BJ (cell line): ENCODE results near the gene NIPBL. TPM values are rescaled to one million over a fixed set of nuclear protein-coding genes. Genes with fewer than 3 reads are reported as not detected.

Experiments used
- CTCF ChIA-PET: fragments of 350-600 bp; formaldehyde crosslinking; extraction: SDS; loops from one replicate; lab custom pipeline; 2021; ENCODE audit warnings: antibody characterized with exemption, inconsistent platforms; lab: Yijun Ruan, JAX
- POLR2A ChIA-PET: fragments of 300-600 bp; sonication (Branson Sonifier 250); formaldehyde crosslinking; extraction: SDS; loops from one replicate; lab custom pipeline; 2021; ENCODE audit warnings: antibody characterized with exemption; lab: Charles Lee
- DNase-seq: peaks from one replicate; pipeline ENCODE4 v3.0.0-alpha.2; 2011; ENCODE audit warnings: low read depth
- H3K27me3 ChIP-seq: 2 replicates; pipeline ENCODE4 v1.6.0; 2011; ENCODE audit warnings: low read length; ENCODE audit not compliant: control insufficient read depth, insufficient read depth
- H3K36me3 ChIP-seq: 2 replicates; pipeline ENCODE4 v1.5.1; 2011; ENCODE audit warnings: low read length; ENCODE audit not compliant: control insufficient read depth, insufficient read depth
- H3K4me3 ChIP-seq: 2 replicates; pipeline ENCODE4 v1.5.1; 2011; ENCODE audit warnings: low read depth, mild to moderate bottlenecking, control low read depth, low read length
- polyA plus RNA-seq: library from polyadenylated mRNA; depleted of rRNA; stranded (reverse); fragments of >200 nt; gene quantifications from 2 replicates; pipeline ENCODE4 v1.2.3, GENCODE V29; 2011
- TF ChIP-seq, protein P1 (sequence below): IDR thresholded peaks from 2 replicates; pipeline ENCODE4 v1.5.1; 2011; ENCODE audit warnings: low read depth, mild to moderate bottlenecking, control low read depth, inconsistent platforms, low read length, moderate library complexity; ENCODE audit not compliant: insufficient read depth

The NIPBL gene
- polyA plus RNA-seq, 1 experiment = 25.6 TPM

DNA sequence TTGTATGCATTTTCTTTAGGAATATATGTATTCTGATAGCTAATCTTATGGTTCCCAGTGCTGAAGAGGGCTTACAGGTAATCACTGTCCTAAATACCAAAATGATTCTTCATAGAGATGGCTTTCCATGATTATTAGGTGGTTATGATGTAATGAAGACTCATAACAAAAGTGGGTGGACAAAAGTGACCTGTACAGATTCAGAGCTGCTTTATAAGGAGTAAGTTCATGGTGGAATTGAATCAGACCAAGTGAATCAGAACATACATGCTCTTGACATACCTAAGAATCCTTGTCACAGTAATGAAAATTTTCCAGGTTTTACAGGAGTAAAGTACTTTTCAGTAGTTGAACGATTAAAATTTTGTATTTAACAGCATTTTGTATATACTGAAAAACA is 105.6 kb downstream of the NIPBL start:
- no peak overlapping the region for H3K4me3 ChIP-seq
- H3K27me3 ChIP-seq = no peaks in the 10 kb centered on the region
- ChIA-PET POLR2A (no interaction called here), CTCF (no interaction called here)
- no peaks in the 10 kb centered on the region for H3K36me3 ChIP-seq
- DNase-seq = no peak
- TF ChIP-seq, protein P1, sequence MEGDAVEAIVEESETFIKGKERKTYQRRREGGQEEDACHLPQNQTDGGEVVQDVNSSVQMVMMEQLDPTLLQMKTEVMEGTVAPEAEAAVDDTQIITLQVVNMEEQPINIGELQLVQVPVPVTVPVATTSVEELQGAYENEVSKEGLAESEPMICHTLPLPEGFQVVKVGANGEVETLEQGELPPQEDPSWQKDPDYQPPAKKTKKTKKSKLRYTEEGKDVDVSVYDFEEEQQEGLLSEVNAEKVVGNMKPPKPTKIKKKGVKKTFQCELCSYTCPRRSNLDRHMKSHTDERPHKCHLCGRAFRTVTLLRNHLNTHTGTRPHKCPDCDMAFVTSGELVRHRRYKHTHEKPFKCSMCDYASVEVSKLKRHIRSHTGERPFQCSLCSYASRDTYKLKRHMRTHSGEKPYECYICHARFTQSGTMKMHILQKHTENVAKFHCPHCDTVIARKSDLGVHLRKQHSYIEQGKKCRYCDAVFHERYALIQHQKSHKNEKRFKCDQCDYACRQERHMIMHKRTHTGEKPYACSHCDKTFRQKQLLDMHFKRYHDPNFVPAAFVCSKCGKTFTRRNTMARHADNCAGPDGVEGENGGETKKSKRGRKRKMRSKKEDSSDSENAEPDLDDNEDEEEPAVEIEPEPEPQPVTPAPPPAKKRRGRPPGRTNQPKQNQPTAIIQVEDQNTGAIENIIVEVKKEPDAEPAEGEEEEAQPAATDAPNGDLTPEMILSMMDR = no peak

DNA sequence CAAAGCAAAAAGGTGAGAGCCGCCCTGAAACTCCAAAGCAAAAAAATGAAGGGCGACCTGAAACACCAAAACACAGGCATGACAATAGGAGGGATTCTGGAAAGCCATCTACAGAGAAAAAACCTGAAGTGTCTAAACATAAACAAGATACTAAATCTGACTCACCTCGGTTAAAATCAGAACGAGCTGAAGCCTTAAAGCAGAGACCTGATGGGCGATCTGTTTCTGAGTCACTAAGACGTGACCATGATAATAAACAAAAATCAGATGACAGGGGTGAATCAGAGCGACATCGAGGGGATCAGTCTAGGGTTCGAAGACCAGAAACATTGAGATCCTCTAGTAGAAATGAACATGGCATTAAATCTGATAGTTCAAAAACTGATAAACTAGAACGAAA is 108.8 kb downstream of the NIPBL start:
- Histone ChIP-seq H3K27me3 (no peaks in the 10 kb centered on the region), H3K4me3 (no peak overlapping the region), H3K36me3 (no peaks in the 10 kb centered on the region)
- TF ChIP-seq, protein P1 = no peak
- ChIA-PET CTCF (no interaction called here), POLR2A (no interaction called here)
- DNase-seq = no peak

- ChIA-PET POLR2A (interaction anchor here (0.5 kb wide), 1 partner anchor 110 kb away, joined by 8 read pairs; no protein-coding TSS in a partner anchor), CTCF (interaction anchor here (0.9 kb wide), 1 partner anchor 12 kb away, joined by 3 read pairs; no protein-coding TSS in a partner anchor)
- no peak overlapping the region for H3K4me3 ChIP-seq
- no peak for DNase-seq
- H3K27me3 ChIP-seq = no peaks in the 10 kb centered on the region
- H3K36me3 ChIP-seq = no peaks in the 10 kb centered on the region
- TF ChIP-seq, protein P1 = no peak
Measured at GRCh38 chr5:36988396-36988795, 111.8 kb downstream of the NIPBL start.

GRCh38 chr5:36998578-36998977 is 122.0 kb downstream of the NIPBL start:
- no peak overlapping the region for H3K4me3 ChIP-seq
- CTCF ChIA-PET = no interaction called here
- peaks cover 2% of the 10 kb centered on the region for H3K36me3 ChIP-seq
- TF ChIP-seq, protein P1 = no peak
- no peak for DNase-seq
- POLR2A ChIA-PET = no interaction called here
- no peaks in the 10 kb centered on the region for H3K27me3 ChIP-seq

DNA sequence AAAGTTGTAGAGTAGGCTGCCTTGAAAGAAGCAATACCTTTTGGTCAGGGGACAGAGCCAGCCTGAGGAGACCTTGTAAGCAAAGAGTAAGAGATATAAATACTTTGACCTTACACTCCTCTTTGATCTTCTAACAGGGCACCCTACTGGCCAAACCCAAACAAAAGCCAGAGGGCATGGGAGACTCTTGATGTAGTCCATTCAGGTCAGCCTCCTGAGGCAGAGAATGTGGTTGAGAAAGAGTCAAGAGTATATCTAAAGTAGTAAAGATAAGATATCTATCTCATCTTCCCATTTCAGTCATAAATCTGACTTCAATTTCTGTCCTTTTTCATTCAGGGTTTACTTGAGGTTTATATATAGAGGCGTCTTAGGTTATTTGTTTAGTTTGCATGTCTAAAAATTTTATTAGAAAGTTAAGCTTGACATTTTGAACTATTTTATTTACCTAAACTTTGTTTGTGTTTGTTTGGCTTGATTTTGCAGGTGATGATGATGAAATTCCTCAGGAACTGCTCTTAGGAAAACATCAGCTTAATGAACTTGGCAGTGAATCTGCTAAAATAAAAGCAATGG is 125.7 kb downstream of the NIPBL start:
- ChIA-PET POLR2A (no interaction called here), CTCF (interaction anchor here (1.3 kb wide), 1 partner anchor 263 kb away, joined by 4 read pairs; no protein-coding TSS in a partner anchor)
- no peaks in the 10 kb centered on the region for H3K27me3 ChIP-seq
- H3K4me3 ChIP-seq = no peak overlapping the region
- H3K36me3 ChIP-seq = peaks cover 2% of the 10 kb centered on the region
- DNase-seq = no peak
- TF ChIP-seq, protein P1 = no peak
